Measurements from ENCODE around the gene NDRG3. TPM values are rescaled to one million over a fixed set of nuclear protein-coding genes. Genes with fewer than 3 reads are reported as not detected.

The NDRG3 gene
- polyA plus RNA-seq, 1 experiment: 39.5 TPM

DNA sequence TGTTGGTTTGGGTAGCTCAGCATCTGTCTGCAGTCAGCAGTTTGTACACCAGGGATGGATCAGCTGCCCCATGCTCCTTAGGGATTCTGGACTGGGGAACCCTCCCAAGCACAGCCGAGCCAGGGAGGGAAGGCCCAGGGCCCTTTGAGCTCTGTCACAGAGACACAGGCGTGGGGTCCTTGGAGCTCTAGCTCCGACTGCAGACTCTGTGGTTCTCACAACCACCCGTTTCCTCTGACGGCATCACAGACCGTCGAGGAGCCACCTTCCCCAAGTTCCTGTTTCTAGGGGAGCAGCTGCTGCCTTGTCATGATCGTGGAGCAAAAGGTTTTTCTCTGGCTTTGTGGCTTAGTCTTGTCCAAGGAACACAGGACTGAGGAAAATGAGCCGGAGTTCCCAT, 99.9 kb downstream of the NDRG3 start, which contains the start of gene SLA2:
TSS of gene SLA2 (minus strand) at position 199 of the 400 bp plus-strand sequence. CDS start 4,861 bp downstream, outside the sequence.
- DNase-seq (ENCODE audit: low read depth, low spot score): no peak
- H3K9me3 ChIP-seq (ENCODE audit: control insufficient read depth, insufficient read depth, low read length): no peaks in the 10 kb centered on the region
- no peak within 1 kb of the TSS for H3K27ac ChIP-seq (ENCODE audit: low read depth, low read length)
- no peak within 1 kb of the TSS for H3K4me3 ChIP-seq (ENCODE audit: low read depth, low read length)
- H3K27me3 ChIP-seq (ENCODE audit: control insufficient read depth, insufficient read depth, low read length): no peaks in the 10 kb centered on the region
- TF ChIP-seq, protein P1, sequence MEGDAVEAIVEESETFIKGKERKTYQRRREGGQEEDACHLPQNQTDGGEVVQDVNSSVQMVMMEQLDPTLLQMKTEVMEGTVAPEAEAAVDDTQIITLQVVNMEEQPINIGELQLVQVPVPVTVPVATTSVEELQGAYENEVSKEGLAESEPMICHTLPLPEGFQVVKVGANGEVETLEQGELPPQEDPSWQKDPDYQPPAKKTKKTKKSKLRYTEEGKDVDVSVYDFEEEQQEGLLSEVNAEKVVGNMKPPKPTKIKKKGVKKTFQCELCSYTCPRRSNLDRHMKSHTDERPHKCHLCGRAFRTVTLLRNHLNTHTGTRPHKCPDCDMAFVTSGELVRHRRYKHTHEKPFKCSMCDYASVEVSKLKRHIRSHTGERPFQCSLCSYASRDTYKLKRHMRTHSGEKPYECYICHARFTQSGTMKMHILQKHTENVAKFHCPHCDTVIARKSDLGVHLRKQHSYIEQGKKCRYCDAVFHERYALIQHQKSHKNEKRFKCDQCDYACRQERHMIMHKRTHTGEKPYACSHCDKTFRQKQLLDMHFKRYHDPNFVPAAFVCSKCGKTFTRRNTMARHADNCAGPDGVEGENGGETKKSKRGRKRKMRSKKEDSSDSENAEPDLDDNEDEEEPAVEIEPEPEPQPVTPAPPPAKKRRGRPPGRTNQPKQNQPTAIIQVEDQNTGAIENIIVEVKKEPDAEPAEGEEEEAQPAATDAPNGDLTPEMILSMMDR (IDR thresholded peaks at IDR 0.05; ENCODE audit: low read depth, low read length): no peak
- ChIA-PET POLR2A (no interaction called here), CTCF (no interaction called here)

- Histone ChIP-seq H3K4me3 (ENCODE audit: low read depth, low read length) (no peak overlapping the region), H3K9me3 (ENCODE audit: control insufficient read depth, insufficient read depth, low read length) (no peaks in the 10 kb centered on the region), H3K27me3 (ENCODE audit: control insufficient read depth, insufficient read depth, low read length) (no peaks in the 10 kb centered on the region), H3K27ac (ENCODE audit: low read depth, low read length) (no peak overlapping the region)
- POLR2A ChIA-PET: no interaction called here
- CTCF ChIA-PET: no interaction called here
- DNase-seq (ENCODE audit: low read depth, low spot score): no peak
- TF ChIP-seq, protein P1 (IDR thresholded peaks at IDR 0.05; ENCODE audit: low read depth, low read length): no peak
Measured at GRCh38 chr20:36645353-36645752, 100.5 kb downstream of the NDRG3 start.

DNA sequence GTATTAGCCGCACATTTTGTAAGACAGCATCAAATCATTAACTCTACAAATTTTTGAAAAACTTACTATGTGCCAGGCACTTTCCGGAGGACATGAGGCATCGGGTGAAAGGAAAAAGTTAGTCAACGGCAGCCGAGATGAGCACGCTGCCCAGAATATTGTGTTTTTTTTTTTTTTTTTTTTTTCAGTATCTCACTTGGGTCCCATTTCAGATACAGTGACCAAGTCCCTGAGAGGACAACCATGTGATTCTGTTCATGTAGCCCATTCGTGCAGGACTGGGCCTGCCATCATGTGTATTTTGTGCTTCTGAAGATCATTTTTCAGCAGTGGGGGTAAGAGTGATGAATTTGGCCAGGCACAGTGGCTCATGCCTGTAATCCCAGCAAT, 101.2 kb downstream of the NDRG3 start:
- Histone ChIP-seq H3K27me3 (ENCODE audit: control insufficient read depth, insufficient read depth, low read length) (no peaks in the 10 kb centered on the region), H3K9me3 (ENCODE audit: control insufficient read depth, insufficient read depth, low read length) (no peaks in the 10 kb centered on the region), H3K4me3 (ENCODE audit: low read depth, low read length) (no peak overlapping the region), H3K27ac (ENCODE audit: low read depth, low read length) (no peak overlapping the region)
- ChIA-PET CTCF (no interaction called here), POLR2A (no interaction called here)
- DNase-seq (ENCODE audit: low read depth, low spot score): no peak
- TF ChIP-seq, protein P1 (IDR thresholded peaks at IDR 0.05; ENCODE audit: low read depth, low read length): no peak

- Histone ChIP-seq H3K4me3 (ENCODE audit: low read depth, low read length) (no peak overlapping the region), H3K27me3 (ENCODE audit: control insufficient read depth, insufficient read depth, low read length) (no peaks in the 10 kb centered on the region), H3K27ac (ENCODE audit: low read depth, low read length) (no peak overlapping the region), H3K9me3 (ENCODE audit: control insufficient read depth, insufficient read depth, low read length) (no peaks in the 10 kb centered on the region)
- CTCF ChIA-PET: no interaction called here
- POLR2A ChIA-PET: no interaction called here
- TF ChIP-seq, protein P1 (IDR thresholded peaks at IDR 0.05; ENCODE audit: low read depth, low read length): no peak
- no peak for DNase-seq (ENCODE audit: low read depth, low spot score)
Measured at GRCh38 chr20:36644032-36644705, 101.7 kb downstream of the NDRG3 start.

GRCh38 chr20:36642136-36642535, 103.8 kb downstream of the NDRG3 start:
- Histone ChIP-seq H3K9me3 (ENCODE audit: control insufficient read depth, insufficient read depth, low read length) (no peaks in the 10 kb centered on the region), H3K4me3 (ENCODE audit: low read depth, low read length) (no peak overlapping the region), H3K27ac (ENCODE audit: low read depth, low read length) (no peak overlapping the region), H3K27me3 (ENCODE audit: control insufficient read depth, insufficient read depth, low read length) (no peaks in the 10 kb centered on the region)
- no peak for DNase-seq (ENCODE audit: low read depth, low spot score)
- CTCF ChIA-PET: interaction anchor here (0.6 kb wide), 1 partner anchor 312 kb away, joined by 10 read pairs; no protein-coding TSS in a partner anchor
- TF ChIP-seq, protein P1 (IDR thresholded peaks at IDR 0.05; ENCODE audit: low read depth, low read length): no peak
- POLR2A ChIA-PET: no interaction called here
